ENCODE results near the gene NWD2.
"Not testable (repeated sequence)": the region's sequence is repeated elsewhere in the genome, so short reads cannot be mapped to it uniquely, and the experiment has no call there.

Gene NWD2

DNA sequence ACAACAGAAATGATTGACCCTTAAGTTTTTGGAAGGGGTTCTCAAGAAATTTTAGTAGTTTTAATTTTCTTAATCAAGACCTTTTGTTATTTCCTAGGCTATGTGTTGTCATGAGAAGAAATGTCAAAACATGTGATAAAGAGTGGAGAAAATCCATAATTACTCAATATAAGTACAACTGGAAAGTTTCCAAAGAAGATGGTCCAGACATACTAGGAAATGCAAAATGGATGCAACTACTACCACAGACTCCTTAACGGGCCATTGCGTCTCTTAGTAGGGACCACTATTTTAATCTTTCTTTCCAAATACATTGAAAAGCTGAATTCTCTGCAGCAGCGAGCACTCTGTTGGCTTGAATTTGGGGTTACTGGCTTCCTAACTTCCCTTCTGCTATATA, 148.8 kb downstream of the NWD2 start:
- no peak for DNase-seq

DNA sequence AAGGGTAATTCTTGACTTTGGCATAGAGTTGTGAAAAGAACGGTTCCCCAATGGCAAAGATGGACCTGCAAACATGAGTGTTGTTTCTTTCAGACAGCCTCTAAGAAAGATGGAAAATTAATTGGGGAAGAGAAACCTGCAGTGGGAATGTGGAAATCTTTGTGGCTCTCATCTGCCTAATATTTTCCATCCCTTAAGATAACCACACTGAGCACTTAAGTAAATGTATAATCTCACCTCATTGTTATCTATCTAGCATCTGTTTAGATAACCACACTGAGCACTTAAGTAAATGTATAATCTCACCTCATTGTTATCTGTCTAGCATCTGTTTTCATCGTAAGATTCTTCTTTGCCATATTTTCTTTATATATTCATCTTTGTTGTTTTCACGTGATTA, 149.3 kb downstream of the NWD2 start:
- DNase-seq = no peak

DNA sequence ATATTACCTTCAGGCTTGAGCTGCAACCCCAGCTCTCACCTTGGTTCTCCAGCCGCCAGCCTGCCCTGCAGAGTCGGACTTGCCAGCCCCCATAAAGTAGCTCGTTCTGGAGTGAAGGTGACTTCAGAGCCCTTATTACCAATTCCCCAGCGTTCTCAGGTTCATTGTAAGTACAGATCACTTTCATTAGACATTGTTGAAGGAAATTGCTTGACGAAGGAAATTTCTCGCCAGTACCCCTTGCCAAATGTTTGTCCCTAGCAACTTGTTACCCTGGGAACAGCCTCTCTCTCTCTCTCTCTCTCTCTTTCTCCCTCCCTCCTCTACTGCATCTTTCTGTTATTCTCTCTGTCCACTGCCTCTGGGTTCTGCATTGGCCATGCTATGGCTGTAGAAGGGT, 153.0 kb downstream of the NWD2 start:
- no peak for DNase-seq

DNA sequence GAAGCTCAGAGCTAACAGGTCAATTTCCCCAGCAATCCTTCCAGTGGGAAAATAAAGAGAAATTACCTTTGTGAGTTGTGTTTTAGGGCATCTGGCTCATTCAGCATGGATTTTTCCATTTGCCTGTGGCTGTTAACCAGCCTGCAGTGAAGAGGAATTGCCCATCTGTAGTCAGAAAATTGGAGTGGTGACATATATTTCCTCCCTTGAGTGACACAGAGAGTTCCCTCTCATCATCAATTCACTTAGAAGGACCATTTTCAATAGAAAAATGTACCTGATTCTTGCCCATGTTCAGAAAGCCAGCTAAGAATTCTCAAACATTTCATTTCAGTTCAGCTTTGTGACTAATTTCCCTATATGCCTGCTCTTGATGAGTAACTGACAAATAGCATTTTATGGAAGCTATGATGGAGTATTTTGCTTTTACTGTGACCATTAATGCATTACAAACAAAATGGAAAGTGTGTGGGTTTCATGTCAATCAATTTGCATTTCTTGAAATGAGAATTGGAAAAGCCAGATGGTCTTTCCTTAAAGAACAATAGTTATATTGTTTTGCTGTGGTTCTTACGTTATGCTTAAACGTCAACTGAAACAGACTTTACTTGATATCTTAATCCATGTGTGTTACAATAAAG, 155.8 kb downstream of the NWD2 start:
- no peak for DNase-seq

DNA sequence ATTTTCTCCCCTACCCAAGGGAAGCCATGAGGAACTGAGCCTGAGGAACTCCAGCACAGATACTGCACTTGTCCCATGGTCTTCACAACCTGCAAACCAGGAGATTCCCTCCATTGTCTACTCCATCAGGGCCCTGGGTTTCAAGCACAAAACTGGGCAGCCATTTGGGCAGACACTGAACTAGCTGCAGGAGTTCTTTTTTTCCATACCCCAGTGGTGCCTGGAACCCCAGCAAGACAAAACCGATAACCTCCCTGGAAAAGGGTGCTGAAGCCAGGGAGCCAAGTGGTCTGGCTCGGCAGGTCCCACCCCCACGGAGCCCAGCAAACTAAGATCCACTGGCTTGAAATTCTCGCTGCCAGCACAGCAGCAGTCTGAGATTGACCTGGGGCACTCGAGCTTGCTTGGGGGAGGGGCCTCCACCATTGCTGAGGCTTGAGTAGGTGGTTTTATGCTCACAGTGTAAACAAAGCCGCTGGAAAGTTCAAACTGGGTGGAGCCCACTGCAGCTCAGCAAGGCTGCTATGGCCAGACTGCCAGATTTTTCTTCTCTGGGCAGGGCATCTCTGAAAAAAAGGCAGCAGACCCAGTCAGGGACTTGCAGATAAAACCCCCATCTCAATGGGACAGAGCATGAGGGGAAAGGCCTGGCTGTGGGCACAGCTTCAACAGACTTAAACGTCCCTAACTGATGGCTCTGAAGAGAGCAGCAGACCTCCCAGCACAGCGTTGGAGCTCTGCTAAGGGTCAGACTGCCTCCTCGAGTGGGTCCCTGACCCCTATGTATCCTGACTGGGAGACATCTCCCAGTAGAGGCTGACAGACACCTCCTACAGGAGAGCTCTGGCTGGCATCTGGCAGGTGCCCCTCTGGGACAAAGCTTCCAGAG, 163.6 kb downstream of the NWD2 start:
- not testable (repeated sequence) for DNase-seq

DNA sequence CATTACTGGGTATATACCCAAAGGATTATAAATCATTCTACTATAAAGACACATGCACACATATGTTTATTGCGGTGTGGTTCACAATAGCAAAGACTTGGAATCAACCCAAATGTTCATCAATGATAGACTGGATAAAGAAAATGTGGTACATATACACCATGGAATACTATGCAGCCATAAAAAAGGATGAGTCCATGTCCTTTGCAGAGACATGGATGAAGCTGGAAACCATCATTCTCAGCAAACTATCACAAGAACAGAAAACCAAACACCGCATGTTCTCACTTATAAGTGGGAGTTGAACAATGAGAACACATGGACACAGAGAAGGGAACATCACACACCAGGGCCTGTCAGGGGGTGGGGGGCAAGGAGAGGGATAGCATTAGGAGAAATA, 169.1 kb downstream of the NWD2 start:
- DNase-seq = not testable (repeated sequence)

DNA sequence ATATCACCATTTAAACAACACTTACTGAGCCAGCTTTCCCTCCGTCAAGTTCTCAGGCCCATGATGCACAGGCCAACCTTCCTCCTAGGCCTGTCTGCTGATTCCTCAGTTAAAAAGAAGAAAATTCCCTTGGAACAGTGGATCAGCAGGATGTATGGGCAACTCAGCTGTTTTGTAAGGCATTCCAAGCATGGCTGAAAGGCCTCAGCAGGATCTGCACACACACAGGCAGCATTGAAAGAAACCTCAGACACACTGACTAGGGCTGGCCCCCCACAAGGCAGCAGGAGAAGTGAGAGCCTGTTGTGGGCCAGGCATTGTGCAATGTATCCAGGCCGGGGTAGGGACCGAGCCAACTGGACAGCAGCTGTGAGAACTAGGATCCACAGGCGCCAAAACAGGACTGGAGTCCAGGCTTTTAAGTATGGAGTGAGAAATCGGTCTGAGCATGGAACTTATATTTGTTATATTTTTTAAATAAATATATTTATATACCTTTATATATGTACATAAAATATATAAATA, 171.4 kb downstream of the NWD2 start:
- DNase-seq = no peak

DNA sequence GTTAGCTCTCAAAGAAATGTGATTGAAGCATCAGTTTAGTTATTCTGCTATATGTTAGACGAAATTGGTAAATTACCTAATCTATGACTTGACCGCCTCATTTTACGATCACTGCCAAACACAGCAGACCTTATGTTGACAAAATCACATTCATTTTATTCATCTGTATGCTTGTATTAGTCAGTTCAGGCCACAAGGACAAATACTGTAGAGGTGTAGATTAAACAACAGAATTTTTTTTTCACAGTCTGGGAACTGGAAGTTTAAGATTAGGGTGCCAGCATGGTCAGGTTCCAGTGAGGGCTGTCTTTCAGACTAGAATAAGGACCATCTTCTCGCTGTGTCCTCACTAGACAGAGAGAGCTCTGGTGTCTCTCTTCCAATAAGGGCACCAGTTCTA, 177.1 kb downstream of the NWD2 start:
- no peak for DNase-seq

DNA sequence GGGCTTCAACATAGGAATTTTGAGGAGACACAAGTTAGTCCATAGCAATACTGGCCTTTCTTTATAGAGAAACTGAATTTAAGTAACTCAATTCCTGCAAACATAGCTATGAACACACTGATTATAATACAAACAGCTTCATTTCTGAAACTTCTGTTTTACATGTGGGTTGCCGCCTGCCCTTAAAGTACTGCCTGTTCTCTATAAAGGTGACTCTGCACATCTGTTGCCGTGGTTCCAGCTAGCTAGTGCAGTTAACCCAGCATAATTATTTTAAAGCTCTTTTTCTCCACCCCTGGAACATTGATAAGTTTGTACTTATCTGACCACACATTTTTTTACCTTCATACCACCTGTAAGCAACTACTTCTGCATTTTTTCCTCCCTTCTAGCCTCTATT, 177.6 kb downstream of the NWD2 start:
- DNase-seq = no peak

DNA sequence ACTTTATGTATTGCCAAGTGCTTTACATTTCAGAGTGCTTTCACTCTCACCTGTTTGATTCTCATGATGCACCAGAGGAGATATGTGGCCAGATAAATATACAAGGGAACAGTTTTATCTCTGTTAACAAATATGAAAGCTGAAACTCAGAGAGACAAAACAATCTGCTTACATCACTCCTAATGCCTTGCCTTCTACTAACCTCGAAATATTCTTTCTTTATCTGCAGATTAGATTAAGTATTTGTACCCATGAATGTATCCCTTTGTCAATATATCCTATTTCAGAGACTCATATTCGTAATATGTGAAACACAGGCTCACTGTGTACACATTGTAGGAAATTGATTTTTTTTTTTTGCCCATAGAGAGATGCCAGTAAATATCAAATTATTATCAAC, 178.1 kb downstream of the NWD2 start:
- no peak for DNase-seq

DNA sequence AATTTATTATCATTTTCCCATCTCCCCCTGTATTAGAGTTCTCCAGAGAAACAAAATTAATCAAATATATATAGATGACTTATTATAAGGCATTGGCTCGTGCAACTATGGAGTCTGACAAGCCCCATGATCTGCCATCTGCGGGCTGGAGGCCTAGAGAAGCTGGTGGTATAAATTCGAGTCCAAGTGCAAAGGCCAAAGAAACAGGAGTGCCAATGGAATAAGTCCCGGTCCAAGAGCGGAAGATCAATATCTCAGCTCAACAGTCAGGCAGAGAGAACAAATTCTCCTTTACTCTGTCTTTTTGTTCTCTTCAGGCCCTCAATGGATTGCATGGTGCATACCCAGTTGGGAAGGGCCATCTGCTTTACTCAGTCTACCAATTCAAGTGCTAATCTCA, 178.8 kb downstream of the NWD2 start:
- no peak for DNase-seq

DNA sequence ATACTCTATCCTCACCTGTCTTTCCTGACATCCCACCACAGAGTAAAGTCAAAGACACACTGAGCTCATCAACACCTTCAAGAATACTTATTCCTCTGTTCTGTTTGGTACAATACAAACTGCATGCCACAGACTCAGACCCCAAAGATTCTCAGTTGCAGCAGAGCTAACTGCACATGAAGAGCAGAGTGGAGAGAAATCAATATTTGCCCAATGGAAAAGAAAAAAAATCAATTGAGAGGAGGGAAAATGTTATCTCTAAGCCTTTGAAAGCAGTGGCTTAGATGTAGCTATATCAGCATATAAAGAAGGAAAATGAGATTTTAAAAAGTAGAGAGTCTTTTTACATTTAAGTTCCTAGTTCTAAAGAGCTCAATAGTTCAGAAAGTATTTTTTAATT, 180.2 kb downstream of the NWD2 start:
- DNase-seq = no peak

DNA sequence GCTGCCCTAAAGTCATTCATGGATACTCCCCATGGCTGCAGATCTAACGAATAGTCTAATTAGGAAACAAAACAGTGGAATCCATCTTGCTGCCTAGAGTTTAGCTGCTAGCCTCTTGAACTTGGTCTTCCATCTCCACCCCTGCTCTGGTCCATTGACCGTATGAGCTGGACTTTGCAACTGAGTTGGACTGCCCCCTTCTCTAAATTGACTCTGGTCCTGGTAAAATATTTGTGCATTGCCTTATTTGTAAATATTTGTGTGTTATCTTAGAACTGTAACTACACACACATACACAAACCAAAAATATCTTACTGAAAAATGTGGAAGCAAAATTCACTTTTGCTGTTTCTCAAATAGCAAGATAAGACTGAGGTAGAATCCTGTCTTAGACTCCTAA, 181.3 kb downstream of the NWD2 start:
- no peak for DNase-seq

DNA sequence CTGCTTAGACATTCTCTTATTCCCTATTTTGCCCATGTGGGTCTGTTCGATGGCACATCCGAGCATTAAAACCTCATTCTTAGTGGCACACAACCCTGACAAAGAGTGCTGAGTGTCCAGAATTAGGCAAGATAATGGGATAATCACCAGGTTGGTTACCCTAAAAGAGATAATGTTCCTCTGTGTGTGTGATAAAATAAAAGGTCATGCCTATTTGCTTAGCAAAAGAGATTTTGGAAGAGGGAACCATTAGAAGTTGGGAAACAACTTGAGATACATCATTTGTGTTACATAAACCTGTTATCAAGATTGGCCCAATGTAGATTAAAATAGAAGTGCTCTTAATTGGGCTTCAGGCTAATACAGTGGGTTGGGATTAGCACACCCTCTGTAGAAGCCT, 182.7 kb downstream of the NWD2 start:
- DNase-seq = no peak

DNA sequence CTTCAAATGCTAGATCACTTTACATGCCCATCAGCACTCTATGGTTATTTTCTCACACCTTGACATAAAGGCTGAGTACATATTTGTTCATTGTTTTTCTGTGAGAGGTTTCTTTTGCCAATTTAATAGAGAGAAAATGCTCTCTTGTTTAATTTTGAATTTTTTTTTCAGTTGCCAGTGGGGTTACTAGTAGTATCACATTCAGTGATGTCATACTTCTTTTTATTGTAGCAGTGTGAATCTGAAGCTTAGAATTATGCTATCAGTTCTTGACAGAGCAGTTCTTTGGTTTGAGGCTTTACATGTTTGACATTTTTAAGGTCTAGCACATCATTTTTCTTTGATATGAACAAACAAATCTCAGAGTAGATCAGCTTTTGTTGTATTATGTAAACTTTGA, 185.4 kb downstream of the NWD2 start:
- DNase-seq = no peak

DNA sequence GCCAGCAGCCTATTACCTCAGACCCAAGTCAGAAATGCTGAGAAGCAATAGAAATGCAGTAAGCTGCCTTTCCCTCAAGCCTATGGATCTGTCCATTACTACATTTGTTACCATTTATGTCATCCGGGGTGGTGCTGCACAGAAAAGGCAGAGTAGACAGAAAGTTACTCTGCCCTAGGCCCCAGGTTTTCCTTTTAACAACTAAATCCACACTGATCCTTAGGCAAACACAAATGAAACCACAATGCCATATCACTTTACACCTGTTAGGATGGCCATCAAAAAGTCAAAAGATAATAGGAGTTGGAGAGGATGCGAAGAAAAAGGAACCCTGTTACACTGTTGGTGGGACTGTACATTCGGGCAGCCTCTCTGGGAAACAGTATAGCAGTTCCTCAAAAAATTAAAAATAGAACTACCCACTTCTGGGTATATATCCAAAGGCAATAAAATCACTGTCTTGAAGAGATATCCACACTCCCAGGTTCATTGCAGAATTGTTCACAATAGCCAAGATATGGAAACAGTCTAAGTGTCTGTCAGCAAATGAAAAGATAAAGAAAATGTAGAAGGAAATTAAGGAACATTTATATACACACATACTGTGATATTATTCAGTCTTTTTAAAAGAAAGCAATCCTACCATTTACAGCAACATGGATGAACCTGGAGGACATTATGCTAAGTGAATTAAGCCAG, 186.3 kb downstream of the NWD2 start:
- no peak for DNase-seq

DNA sequence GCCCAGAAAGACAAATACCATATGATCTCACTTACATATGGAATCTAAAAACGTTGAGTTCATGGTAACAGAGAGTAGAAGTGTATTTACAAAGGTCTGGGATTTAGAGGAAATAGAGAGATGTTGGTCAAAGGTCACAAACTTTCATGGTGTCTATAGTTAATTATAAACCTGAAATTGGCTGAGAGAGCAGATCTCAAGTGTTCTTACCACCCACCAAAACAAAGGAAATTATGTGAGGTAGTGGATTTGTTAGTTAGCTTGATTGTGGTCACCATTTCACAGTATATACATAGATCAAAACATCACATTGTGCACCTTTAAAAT, 186.8 kb downstream of the NWD2 start:
- DNase-seq = no peak

DNA sequence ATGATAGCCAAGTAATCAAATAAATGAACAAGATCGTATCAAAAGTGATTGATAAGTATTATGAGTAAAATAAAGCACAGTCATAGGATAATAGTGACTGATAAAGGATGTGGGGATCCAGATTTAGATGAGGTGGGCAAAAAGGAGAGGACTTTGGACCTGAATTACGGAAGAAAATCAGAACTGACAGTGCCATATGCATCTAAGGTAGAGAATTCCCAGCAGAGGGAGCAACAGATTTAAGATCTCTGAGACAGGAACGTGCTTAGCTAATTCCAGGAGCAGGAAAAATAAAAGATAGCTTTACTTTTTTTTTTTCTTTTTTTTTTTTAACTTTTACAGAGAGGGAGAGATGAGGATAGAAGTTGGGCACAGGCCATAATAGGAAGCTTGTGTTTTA, 189.9 kb downstream of the NWD2 start:
- no peak for DNase-seq

DNA sequence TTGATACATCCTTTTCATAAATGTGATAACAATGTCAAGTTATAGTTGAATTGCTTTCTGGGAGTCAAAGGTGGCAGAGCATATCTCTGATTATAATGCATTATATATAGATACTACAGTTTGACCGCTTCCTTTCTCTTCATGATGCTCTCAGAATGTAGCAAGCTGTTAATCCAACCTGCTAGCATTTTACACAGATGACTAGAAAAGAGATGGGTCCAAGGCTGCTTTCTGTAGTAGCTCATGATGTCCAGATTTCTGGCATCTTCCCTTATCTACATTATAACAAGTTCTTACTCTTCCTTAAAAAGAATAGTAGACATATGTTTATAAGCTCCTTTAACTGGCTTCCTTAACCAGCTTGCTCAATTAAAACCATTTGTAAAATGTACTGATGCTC, 192.0 kb downstream of the NWD2 start:
- DNase-seq = no peak

DNA sequence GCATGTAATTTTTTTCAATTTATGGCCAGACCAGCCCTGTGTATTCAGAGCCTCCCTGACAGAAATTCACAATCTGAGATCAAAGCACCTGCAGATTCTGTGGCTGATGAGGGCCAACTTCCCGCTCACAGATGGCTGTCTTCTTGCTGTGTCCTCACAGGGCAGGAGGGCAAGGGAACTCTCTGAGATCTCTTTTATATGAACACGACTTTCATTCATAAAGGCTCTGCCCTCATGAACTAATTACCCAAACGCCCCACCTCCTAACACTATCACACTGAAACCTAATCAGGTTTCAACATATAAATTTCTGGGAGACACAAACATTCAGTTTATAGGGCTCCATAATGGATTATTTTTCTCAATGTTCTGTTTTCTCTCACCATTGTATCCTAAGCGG, 192.6 kb downstream of the NWD2 start:
- no peak for DNase-seq

DNA sequence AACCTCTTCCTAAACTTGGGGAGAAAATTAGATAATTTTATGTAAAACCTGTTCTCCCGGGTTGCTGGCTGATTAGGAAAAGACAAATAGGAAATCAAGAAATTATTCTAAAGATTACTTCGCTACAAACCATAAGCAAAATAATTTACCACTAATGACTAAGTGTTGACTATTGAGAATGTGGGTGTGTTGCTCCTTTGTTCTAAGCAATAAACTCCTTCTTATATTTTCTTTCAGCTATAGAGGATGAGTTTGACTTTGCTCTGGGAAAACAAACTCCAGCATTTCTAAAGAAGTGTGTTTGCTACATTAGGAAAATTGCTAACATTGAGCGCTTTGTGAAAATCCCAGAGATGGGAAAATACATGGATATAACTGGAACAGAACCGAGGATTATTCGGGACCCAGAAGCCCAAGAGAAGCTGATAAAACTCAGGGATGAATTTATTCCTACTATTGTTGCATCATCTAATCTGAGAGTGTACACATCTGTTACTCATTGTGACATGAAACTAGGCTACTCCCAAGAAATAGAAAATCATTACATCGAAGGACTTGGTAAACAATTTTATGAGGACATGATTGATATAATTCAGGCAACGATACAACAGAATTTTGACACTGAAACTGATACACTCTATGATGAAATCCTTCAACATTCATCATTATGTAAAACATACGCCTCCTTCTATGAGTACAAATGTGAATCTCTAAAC, 194.2 kb downstream of the NWD2 start:
- DNase-seq = no peak

DNA sequence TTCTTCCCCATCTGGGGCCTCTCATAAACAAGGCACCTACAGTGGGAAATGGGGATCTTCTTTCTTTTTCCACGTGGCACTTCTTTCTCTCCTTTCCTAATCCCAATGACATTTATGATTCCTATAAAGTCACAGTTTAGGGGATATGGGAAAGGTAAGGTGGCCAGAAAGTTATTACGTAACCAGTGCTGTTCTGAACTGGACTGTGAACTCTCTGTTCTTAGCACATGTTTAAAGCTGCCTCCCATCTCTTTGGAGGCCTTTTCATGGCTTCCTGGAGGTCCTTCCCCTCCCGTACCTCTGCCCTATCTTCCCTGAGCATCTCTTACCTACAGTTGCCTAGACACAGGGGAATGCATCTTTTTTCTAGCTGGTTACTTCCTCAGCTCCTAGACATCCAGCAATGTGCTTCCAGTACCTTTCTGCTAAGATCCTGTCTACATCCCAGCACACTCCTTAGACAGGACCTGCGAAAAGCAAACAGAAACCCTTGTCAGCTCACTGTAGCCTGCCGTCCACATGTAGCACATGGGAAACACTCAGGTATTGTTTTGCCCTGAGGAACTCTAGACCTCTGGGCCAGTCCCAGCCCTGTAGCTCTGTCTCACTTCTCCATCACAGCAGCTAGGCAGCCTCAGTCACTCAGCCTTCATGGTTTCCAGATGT, 195.4 kb downstream of the NWD2 start:
- no peak for DNase-seq

DNA sequence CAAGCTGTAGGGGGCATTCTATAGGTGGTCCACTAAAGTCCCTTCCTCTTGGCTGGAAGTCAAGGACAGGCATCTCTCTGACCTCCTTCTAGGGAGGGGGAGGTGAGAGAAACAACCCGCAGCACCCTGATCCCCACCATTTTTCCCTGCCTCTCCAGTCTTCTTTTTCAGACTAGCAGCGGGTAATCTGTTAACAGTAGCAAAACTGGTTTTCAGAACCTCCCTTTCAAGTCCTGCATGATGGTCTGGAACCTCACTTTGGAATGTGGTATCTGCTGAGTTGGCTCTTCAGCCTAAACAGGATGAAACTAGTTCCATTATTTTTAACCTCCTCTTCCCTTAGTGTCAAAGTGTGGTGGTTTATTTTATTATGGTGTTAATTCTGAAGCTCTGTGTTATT, 196.0 kb downstream of the NWD2 start:
- DNase-seq = no peak

Data from activated CD4-positive, alpha-beta T cell treated with anti-CD3 and anti-CD28 coated beads, Interleukin-2, amount 50 U/mL, for 1 hour (primary cell).